K562 (cell line): ENCODE results near the gene GTF3C4. TPM values are rescaled to one million over a fixed set of nuclear protein-coding genes. Genes with fewer than 3 reads are reported as not detected.

Source experiments
- BHLHE40 ChIP-seq: IDR thresholded peaks from 2 replicates; pipeline ENCODE4 v1.6.1; 2011; ENCODE audit warnings: low read length, improper control_type of control experiment
- HMGXB4 ChIP-seq: sonication (generic); formaldehyde crosslinking; IDR thresholded peaks from 2 replicates; pipeline ENCODE4 v1.8.1; 2023; ENCODE audit warnings: mild to moderate bottlenecking, missing genetic modification reagents
- HNRNPK ChIP-seq: fragments of 200-400 bp; formaldehyde crosslinking; IDR thresholded peaks from one replicate; pipeline ENCODE4 v1.6.1; 2018; ENCODE audit warnings: mild to moderate bottlenecking, low read depth, low read length; ENCODE audit not compliant: poor library complexity, severe bottlenecking
- NBN ChIP-seq: fragments of 450-650 bp; IDR thresholded peaks from 2 replicates; pipeline ENCODE4 v1.6.1; 2016; ENCODE audit warnings: low read depth, mild to moderate bottlenecking
- NRF1 ChIP-seq, 2 experiments: fragments of 450-650 bp; IDR thresholded peaks in 1 of 2; conservative IDR thresholded peaks in 1 of 2; 2 replicates each; pipeline ENCODE4 v1.6.1; 2014; ENCODE audit warnings: mild to moderate bottlenecking in 2 of 2
- PHF20 ChIP-seq: fragments of 450-650 bp; IDR thresholded peaks from 2 replicates; pipeline ENCODE4 v1.6.1; 2018; ENCODE audit not compliant: partially characterized antibody
- SAP30 ChIP-seq: fragments of 200-600 bp; sonication (generic); IDR thresholded peaks from 2 replicates; pipeline ENCODE4 v1.6.1; 2012; ENCODE audit warnings: borderline replicate concordance, low read depth, mild to moderate bottlenecking, moderate library complexity, low read length, control low read depth, inconsistent platforms; ENCODE audit not compliant: insufficient read depth, poor library complexity, severe bottlenecking
- SMARCA4 ChIP-seq: fragments of 450-650 bp; IDR thresholded peaks from 2 replicates; pipeline ENCODE4 v1.6.1; 2016
- TCF3 ChIP-seq: sonication (generic); formaldehyde crosslinking; IDR thresholded peaks from 2 replicates; pipeline ENCODE4 v1.4.0; 2020; ENCODE audit warnings: mild to moderate bottlenecking, missing genetic modification reagents
- ZBTB40 ChIP-seq, 2 experiments: fragments of 450-650 bp in 1 of 2; sonication (generic) in 1 of 2; formaldehyde crosslinking in 1 of 2; IDR thresholded peaks; 2 replicates each; pipeline versions ENCODE4 v1.7.1 to v1.9.0; 2016 to 2022; ENCODE audit warnings: inconsistent platforms in 1 of 2, mild to moderate bottlenecking in 1 of 2, missing genetic modification reagents in 1 of 2
- ZBTB43 ChIP-seq: sonication (generic); formaldehyde crosslinking; IDR thresholded peaks from 2 replicates; pipeline ENCODE4 v1.8.0; 2023; ENCODE audit warnings: mild to moderate bottlenecking, missing genetic modification reagents
- ZNF12 ChIP-seq: sonication (generic); formaldehyde crosslinking; IDR thresholded peaks from 2 replicates; pipeline ENCODE4 v1.4.0; 2020; ENCODE audit warnings: mild to moderate bottlenecking, missing genetic modification reagents
- ZNF217 ChIP-seq: sonication (generic); formaldehyde crosslinking; IDR thresholded peaks from 2 replicates; pipeline ENCODE4 v1.8.0; 2022; ENCODE audit warnings: mild to moderate bottlenecking, missing genetic modification reagents
- ZNF696 ChIP-seq: fragments of 250-450 bp; sonication (Bioruptor Pico); conservative IDR thresholded peaks from 2 replicates; pipeline ENCODE4 v1.4.0; 2020; ENCODE audit warnings: mild to moderate bottlenecking, moderate library complexity
- polyA plus RNA-seq, 8 experiments: library from polyadenylated mRNA; depleted of rRNA in 4 of 8; stranded (reverse) in 5 of 8; unstranded in 3 of 8; fragments of >200 nt; fragmentation: Nextera tagmentation in 2 of 8; fragmentation: Illumina TruSeq in 1 of 8; extraction: Ambion mirVana in 2 of 8; extraction: Trizol in 1 of 8; gene quantifications; 2 replicates each; pipeline versions ENCODE4 v1.2.1 to v1.2.3, GENCODE V29; 2011 to 2014; ENCODE audit warnings: inconsistent platforms in 1 of 8, missing spikeins in 1 of 8
- total RNA-seq, 7 experiments: library from RNA; depleted of rRNA in 6 of 7; stranded (reverse); fragments of >200 nt in 6 of 7; fragmentation: Illumina TruSeq in 2 of 7; extraction: Trizol in 2 of 7; gene quantifications; 2 replicates each; pipeline versions ENCODE4 v1.2.1 to v1.2.3, GENCODE V29; 2011 to 2021; ENCODE audit warnings: low replicate concordance in 1 of 7

The GTF3C4 gene
- total and polyA plus RNA-seq, 9 of the 15 experiments (the other 6 are each of a cell fraction or from before 2014, with no cell fraction given): 3.9 to 20.0 (median 12.2) TPM

GRCh38 chr9:132669698-132670456, 387 bp upstream of the GTF3C4 start, which contains the start of gene DDX31 (continued):
- 0 out of 2 replicates have a peak, but pooled peaks have one; percentile 64 for TF ChIP-seq HMGXB4 (CRISPR knock-in tag)
- TF ChIP-seq PHF20: no peak
- peak; percentile 76 to 81 for TF ChIP-seq NRF1 (conservative IDR thresholded peaks at IDR 0.05 in 1 of 2, IDR thresholded peaks at IDR 0.05 in 1 of 2)
- TF ChIP-seq HNRNPK: peak; percentile 15
- TF ChIP-seq ZBTB40 (IDR thresholded peaks at IDR 0.05): peak; percentile 76
- no peak for TF ChIP-seq ZBTB40 (CRISPR knock-in tag; IDR thresholded peaks at IDR 0.05)
- TF ChIP-seq TCF3 (CRISPR knock-in tag): peak; percentile 26; the same call in 1 of the 2 replicates
- TF ChIP-seq BHLHE40: 0 out of 2 replicates have a peak, but pooled peaks have one; percentile 14
- peak; percentile 71; the same call in 1 of the 2 replicates for TF ChIP-seq ZNF12
- no peak for TF ChIP-seq ZNF696 (CRISPR knock-in tag)
- 0 out of 2 replicates have a peak, but pooled peaks have one; percentile 13 for TF ChIP-seq ZNF217
- TF ChIP-seq SMARCA4: no peak
- no peak; the same call in 1 of the 2 replicates for TF ChIP-seq ZBTB43 (CRISPR knock-in tag)
- TF ChIP-seq SAP30: peak; percentile 100
- TF ChIP-seq NBN: peak; percentile 26; the same call in 1 of the 2 replicates
